ENCODE results near the gene CROCC2.
"Not testable (repeated sequence)": the region's sequence is repeated elsewhere in the genome, so short reads cannot be mapped to it uniquely, and the experiment has no call there.

CROCC2 gene

GRCh38 chr2:240972636-240973521 lies 66.7 kb downstream of the CROCC2 start:
- peak; percentile 26 for DNase-seq

GRCh38 chr2:240974771-240975572 lies 68.8 kb downstream of the CROCC2 start:
- no peak for DNase-seq

GRCh38 chr2:240975903-240976302 lies 69.8 kb downstream of the CROCC2 start:
- not testable (repeated sequence) for DNase-seq

GRCh38 chr2:240981280-240981679 lies 75.1 kb downstream of the CROCC2 start:
- peak; percentile 62 for DNase-seq

GRCh38 chr2:240981871-240982800 lies 76.0 kb downstream of the CROCC2 start:
- no peak for DNase-seq

- DNase-seq, result no peak
Observed at GRCh38 chr2:240982821-240983281, 76.7 kb downstream of the CROCC2 start.

GRCh38 chr2:240983361-240983995 lies 77.3 kb downstream of the CROCC2 start:
- DNase-seq, result no peak

GRCh38 chr2:240983996-240984498 lies 77.9 kb downstream of the CROCC2 start:
- DNase-seq, result no peak

- DNase-seq, result no peak
Observed at GRCh38 chr2:240985881-240986786, 80.0 kb downstream of the CROCC2 start.

- peak; percentile 81 for DNase-seq
Observed at GRCh38 chr2:240986787-240987411, 80.8 kb downstream of the CROCC2 start.

- no peak for DNase-seq
Observed at GRCh38 chr2:240987588-240987987, 81.5 kb downstream of the CROCC2 start.

- DNase-seq, result no peak
Observed at GRCh38 chr2:240988146-240988545, 82.0 kb downstream of the CROCC2 start.

GRCh38 chr2:240988571-240989271 lies 82.6 kb downstream of the CROCC2 start:
- DNase-seq, result no peak

GRCh38 chr2:240989451-240990265 lies 83.5 kb downstream of the CROCC2 start:
- peak; percentile 14 for DNase-seq

GRCh38 chr2:240990266-240990529 lies 84.1 kb downstream of the CROCC2 start:
- DNase-seq, result no peak

GRCh38 chr2:240990726-240991377 lies 84.7 kb downstream of the CROCC2 start:
- DNase-seq, result no peak

GRCh38 chr2:240991378-240992263 lies 85.5 kb downstream of the CROCC2 start:
- DNase-seq, result peak; percentile 80

Measured in fibroblast of upper back skin (primary cell).